ENCODE measurements around the gene KLLN. TPM values are rescaled to one million over a fixed set of nuclear protein-coding genes. Genes with fewer than 3 reads are reported as not detected.
A peak's percentile ranks its signal among the peaks of the same experiment; 100 is the strongest.

The KLLN gene
- total and polyA plus RNA-seq, 2 of the 8 experiments (the other 6 are each of a cell fraction or from before 2014, with no cell fraction given): 0.24 to 0.73 TPM

DNA sequence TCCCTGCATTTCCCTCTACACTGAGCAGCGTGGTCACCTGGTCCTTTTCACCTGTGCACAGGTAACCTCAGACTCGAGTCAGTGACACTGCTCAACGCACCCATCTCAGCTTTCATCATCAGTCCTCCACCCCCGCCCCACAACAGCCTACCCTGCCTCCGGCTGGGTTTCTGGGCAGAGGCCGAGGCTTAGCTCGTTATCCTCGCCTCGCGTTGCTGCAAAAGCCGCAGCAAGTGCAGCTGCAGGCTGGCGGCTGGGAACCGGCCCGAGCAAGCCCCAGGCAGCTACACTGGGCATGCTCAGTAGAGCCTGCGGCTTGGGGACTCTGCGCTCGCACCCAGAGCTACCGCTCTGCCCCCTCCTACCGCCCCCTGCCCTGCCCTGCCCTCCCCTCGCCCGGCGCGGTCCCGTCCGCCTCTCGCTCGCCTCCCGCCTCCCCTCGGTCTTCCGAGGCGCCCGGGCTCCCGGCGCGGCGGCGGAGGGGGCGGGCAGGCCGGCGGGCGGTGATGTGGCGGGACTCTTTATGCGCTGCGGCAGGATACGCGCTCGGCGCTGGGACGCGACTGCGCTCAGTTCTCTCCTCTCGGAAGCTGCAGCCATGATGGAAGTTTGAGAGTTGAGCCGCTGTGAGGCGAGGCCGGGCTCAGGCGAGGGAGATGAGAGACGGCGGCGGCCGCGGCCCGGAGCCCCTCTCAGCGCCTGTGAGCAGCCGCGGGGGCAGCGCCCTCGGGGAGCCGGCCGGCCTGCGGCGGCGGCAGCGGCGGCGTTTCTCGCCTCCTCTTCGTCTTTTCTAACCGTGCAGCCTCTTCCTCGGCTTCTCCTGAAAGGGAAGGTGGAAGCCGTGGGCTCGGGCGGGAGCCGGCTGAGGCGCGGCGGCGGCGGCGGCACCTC, at the start of gene KLLN, which contains the start of gene PTEN (continued):
- TF ChIP-seq POLR2AphosphoS5 (IDR thresholded peaks at IDR 0.05; ENCODE audit: low read depth, low read length): peak; percentile 86
- TF ChIP-seq RBBP5 (IDR thresholded peaks at IDR 0.05; ENCODE audit: borderline replicate concordance, low read depth, low read length): peak; percentile 24; the same call in 1 of the 2 replicates
- peak; percentile 6 to 30; a peak in 2 of 4 replicates for TF ChIP-seq RAD21 (IDR thresholded peaks at IDR 0.05 in 1 of 2, conservative IDR thresholded peaks at IDR 0.05 in 1 of 2; ENCODE audit: low read depth in 2 of 2, low read length in 2 of 2)
- TF ChIP-seq PHF8 (conservative IDR thresholded peaks at IDR 0.05; ENCODE audit: low read depth, low read length): peak; percentile 69
- TF ChIP-seq POLR2A (IDR thresholded peaks at IDR 0.05; ENCODE audit: control extremely low read depth in 1 of 2, low read depth in 2 of 2, low read length in 2 of 2): peak; percentile 69 to 74; a peak in 2 of 3 replicates
- TF ChIP-seq KDM4A (IDR thresholded peaks at IDR 0.05; ENCODE audit: low read depth, low read length, severe bottlenecking): peak; percentile 57
- no peak for TF ChIP-seq MAFK (IDR thresholded peaks at IDR 0.05; ENCODE audit: low read depth, low read length)
- no peak for TF ChIP-seq SRF (IDR thresholded peaks at IDR 0.05; ENCODE audit: low read depth, low read length)
- no peak for TF ChIP-seq RXRA (IDR thresholded peaks at IDR 0.05; ENCODE audit: insufficient read depth, low read depth, low read length)
- peak; percentile 12; the same call in 1 of the 2 replicates for TF ChIP-seq JUND (IDR thresholded peaks at IDR 0.05; ENCODE audit: low read length)
- TF ChIP-seq SP1 (IDR thresholded peaks at IDR 0.05; ENCODE audit: low read depth, low read length): peak; percentile 75
- peak; percentile 93 for TF ChIP-seq CHD2 (IDR thresholded peaks at IDR 0.05; ENCODE audit: low read length)
- TF ChIP-seq SP2 (IDR thresholded peaks at IDR 0.05; ENCODE audit: low read length): no peak
- TF ChIP-seq KDM5A (IDR thresholded peaks at IDR 0.05; ENCODE audit: low read length): no peak
- no peak for TF ChIP-seq EZH2 (IDR thresholded peaks at IDR 0.05; ENCODE audit: low read depth, low read length, severe bottlenecking)
- TF ChIP-seq GABPA (IDR thresholded peaks at IDR 0.05; ENCODE audit: borderline replicate concordance, insufficient read depth, low read length): no peak
- peak; percentile 79; the same call in 1 of the 2 replicates for TF ChIP-seq CREB1 (IDR thresholded peaks at IDR 0.05)
- TF ChIP-seq CEBPB (IDR thresholded peaks at IDR 0.05; ENCODE audit: low read depth, low read length): no peak
- no peak for TF ChIP-seq CBX5 (IDR thresholded peaks at IDR 0.05; ENCODE audit: low read depth, low read length)
- no peak for TF ChIP-seq CTBP2 (IDR thresholded peaks at IDR 0.05; ENCODE audit: borderline replicate concordance, insufficient read depth, insufficient read length, low read length)
- peak; percentile 94 for TF ChIP-seq SAP30 (IDR thresholded peaks at IDR 0.05; ENCODE audit: insufficient read depth, insufficient replicate concordance, low read length)
- TF ChIP-seq RFX5 (IDR thresholded peaks at IDR 0.05; ENCODE audit: borderline replicate concordance, low read depth, low read length): no peak
- no peak for TF ChIP-seq JUN (IDR thresholded peaks at IDR 0.05; ENCODE audit: low read depth, low read length)
- no peak for TF ChIP-seq KDM1A (IDR thresholded peaks at IDR 0.05; ENCODE audit: borderline replicate concordance, low read length)
